K562 (cell line): ENCODE measurements around the gene PALLD. TPM values are rescaled to one million over a fixed set of nuclear protein-coding genes. Genes with fewer than 3 reads are reported as not detected.

Experiments
- ATAC-seq: fragments of 200-7000 bp; cut with Tn5 transposase; 3 replicates; pipeline ENCODE4 v1.9.1; 2020; ENCODE audit warnings: moderate library complexity
- BruUV-seq: library from RNA; stranded (reverse); fragments of 400-500 nt; replicated peaks from 2 replicates; lab custom pipeline; 2021; lab: Mats Ljungman, UMichigan
- CTCF ChIA-PET: fragments of 300-600 bp; formaldehyde crosslinking; extraction: SDS; loops from one replicate; lab custom pipeline; 2021; ENCODE audit warnings: low intra/inter-chr PET ratio; lab: Yijun Ruan, JAX
- POLR2A ChIA-PET: fragments of 300-600, 350-650 bp; sonication (Branson Sonifier 250); formaldehyde crosslinking; extraction: SDS; loops from one replicate; lab custom pipeline; 2021; ENCODE audit warnings: antibody characterized with exemption, inconsistent platforms; lab: Yijun Ruan, JAX
- DNase-seq, 4 experiments: peaks; one replicate each; pipeline versions ENCODE4 v3.0.0 to v3.0.0-alpha.2; 2011 to 2018; ENCODE audit warnings: low spot score in 3 of 4, mixed read lengths in 3 of 4; ENCODE audit errors: extremely low read depth in 1 of 4
- FAIRE-seq: peaks from 2 replicates; lab custom pipeline; 2011; peaks lifted over from hg19 to GRCh38; lab: Jason Lieb, UNC
- H2AFZ ChIP-seq: 2 replicates; pipeline ENCODE4 v1.6.0; 2011; ENCODE audit warnings: low read depth, low read length, control low read depth, inconsistent platforms
- H3K27ac ChIP-seq: fragments of 200-600 bp; 3 replicates; pipeline ENCODE4 v1.8.0; 2011; ENCODE audit warnings: low read depth, mild to moderate bottlenecking, control low read depth, inconsistent platforms, low read length, moderate library complexity, mixed read lengths; ENCODE audit errors: extremely low read depth
- H3K27me3 ChIP-seq, 2 experiments: fragments of 300-600 bp in 1 of 2; 2 replicates in 1 of 2; 3 replicates in 1 of 2; pipeline versions ENCODE4 v1.6.0 to v1.8.0; 2011; ENCODE audit warnings: inconsistent platforms in 2 of 2, low read length in 2 of 2, mild to moderate bottlenecking in 1 of 2, mixed read lengths in 1 of 2, moderate library complexity in 1 of 2; ENCODE audit not compliant: control insufficient read depth in 2 of 2, insufficient read depth in 2 of 2
- H3K36me3 ChIP-seq: fragments of 300-600 bp; 3 replicates; pipeline ENCODE4 v1.8.0; 2011; ENCODE audit warnings: mild to moderate bottlenecking, low read length, inconsistent platforms; ENCODE audit not compliant: control insufficient read depth, insufficient read depth
- H3K4me1 ChIP-seq, 2 experiments: fragments of 200-600 bp in 1 of 2; replicated peaks in 1 of 2; 2 replicates in 1 of 2; 3 replicates in 1 of 2; pipeline versions ENCODE4 v1.5.1 to v1.8.0; 2011; ENCODE audit warnings: inconsistent platforms in 2 of 2, low read length in 2 of 2, mild to moderate bottlenecking in 1 of 2, mixed read lengths in 1 of 2, moderate library complexity in 1 of 2; ENCODE audit not compliant: control insufficient read depth in 2 of 2, insufficient read depth in 2 of 2
- H3K4me2 ChIP-seq: 2 replicates; pipeline ENCODE4 v1.6.1; 2011; ENCODE audit warnings: low read length, control low read depth, inconsistent platforms, mixed read lengths; ENCODE audit not compliant: insufficient read depth
- H3K4me3 ChIP-seq: fragments of 200-600 bp; sonication (generic), shearing (Covaris generic); 2 replicates; pipeline ENCODE4 v1.5.1; 2016; ENCODE audit warnings: control low read depth, inconsistent platforms
- H3K79me2 ChIP-seq: fragments of 200-600 bp; 3 replicates; pipeline ENCODE4 v1.8.0; 2011; ENCODE audit warnings: low read length, inconsistent platforms; ENCODE audit not compliant: control insufficient read depth, insufficient read depth
- H3K9ac ChIP-seq, 2 experiments: 2 replicates each; pipeline versions ENCODE4 v1.6.0 to v1.6.1; 2011; ENCODE audit warnings: low read depth in 2 of 2, low read length in 2 of 2, control low read depth in 1 of 2, inconsistent platforms in 1 of 2, mild to moderate bottlenecking in 1 of 2, mixed read lengths in 1 of 2; ENCODE audit not compliant: insufficient read depth in 1 of 2
- H3K9me1 ChIP-seq: one replicate; pipeline ENCODE4 v1.6.0; 2011; ENCODE audit warnings: inconsistent platforms, mild to moderate bottlenecking, low read length, moderate library complexity; ENCODE audit not compliant: control insufficient read depth, insufficient read depth
- H3K9me3 ChIP-seq: replicated peaks from 2 replicates; pipeline ENCODE4 v1.5.1; 2011; ENCODE audit warnings: low read depth, low read length, inconsistent platforms; ENCODE audit not compliant: control insufficient read depth, insufficient read depth
- H4K20me1 ChIP-seq: replicated peaks from 2 replicates; pipeline ENCODE4 v1.6.1; 2011; ENCODE audit warnings: low read length, inconsistent platforms, mixed read lengths; ENCODE audit not compliant: control insufficient read depth, insufficient read depth
- CBX5 ChIP-seq: IDR thresholded peaks from 2 replicates; pipeline ENCODE4 v1.6.1; 2014; ENCODE audit warnings: low read depth, borderline replicate concordance
- FOXA3 ChIP-seq, 2 experiments: fragments of 450-650 bp in 1 of 2; sonication (generic) in 1 of 2; formaldehyde crosslinking; IDR thresholded peaks in 1 of 2; conservative IDR thresholded peaks in 1 of 2; 2 replicates each; pipeline versions ENCODE4 v1.4.0 to v1.8.0; 2020 to 2022; ENCODE audit warnings: mild to moderate bottlenecking in 2 of 2, missing genetic modification reagents in 1 of 2
- NCOR1 ChIP-seq: fragments of 450-650 bp; IDR thresholded peaks from 2 replicates; pipeline ENCODE4 v1.6.1; 2016; ENCODE audit warnings: mild to moderate bottlenecking, moderate library complexity
- POLR2B ChIP-seq: fragments of 450-650 bp; IDR thresholded peaks from 2 replicates; pipeline ENCODE4 v1.6.1; 2018; ENCODE audit warnings: low read depth; ENCODE audit not compliant: partially characterized antibody
- PRPF4 ChIP-seq: fragments of 200-400 bp; formaldehyde crosslinking; IDR thresholded peaks from one replicate; pipeline ENCODE4 v1.6.1; 2017; ENCODE audit warnings: low read length, low read depth, mild to moderate bottlenecking; ENCODE audit not compliant: insufficient read depth, poor library complexity, severe bottlenecking
- RCOR1 ChIP-seq, 2 experiments: IDR thresholded peaks; 2 replicates each; pipeline ENCODE4 v1.6.1; 2012; ENCODE audit warnings: low read depth in 2 of 2, low read length in 2 of 2, borderline replicate concordance in 1 of 2, improper control_type of control experiment in 1 of 2
- SNIP1 ChIP-seq: fragments of 450-650 bp; IDR thresholded peaks from 2 replicates; pipeline ENCODE4 v1.7.1; 2017; ENCODE audit warnings: low read depth, mild to moderate bottlenecking
- SPI1 ChIP-seq: IDR thresholded peaks from 2 replicates; pipeline ENCODE4 v1.6.1; 2011; ENCODE audit warnings: low read depth, low read length, control low read depth, borderline replicate concordance
- STAT5B ChIP-seq: fragments of 250-450 bp; sonication (Bioruptor Pico); IDR thresholded peaks from 2 replicates; pipeline ENCODE4 v1.8.0; 2021; ENCODE audit warnings: mild to moderate bottlenecking, inconsistent platforms
- ZBTB12 ChIP-seq: fragments of 250-450 bp; sonication (Bioruptor Pico); IDR thresholded peaks from 2 replicates; pipeline ENCODE4 v1.4.0; 2020
- ZBTB33 ChIP-seq: sonication (generic); formaldehyde crosslinking; IDR thresholded peaks from 2 replicates; pipeline ENCODE4 v1.8.1; 2023; ENCODE audit warnings: mild to moderate bottlenecking, missing genetic modification reagents
- ZEB2 ChIP-seq: fragments of 450-650 bp; IDR thresholded peaks from 2 replicates; pipeline ENCODE4 v1.6.1; 2016
- ZKSCAN3 ChIP-seq: fragments of 250-450 bp; sonication (Bioruptor Pico); IDR thresholded peaks from 2 replicates; pipeline ENCODE4 v1.4.0; 2020
- ZNF445 ChIP-seq: fragments of 250-450 bp; sonication (Bioruptor Pico); IDR thresholded peaks from 2 replicates; pipeline ENCODE4 v1.4.0; 2020; ENCODE audit warnings: low read depth, mild to moderate bottlenecking, moderate library complexity
- WGBS: fragments of 100-300 bp; shearing (Covaris generic); methylation state at CpG from one replicate; pipeline ENCODE4 v1.1.6; 2016; ENCODE audit warnings: low coverage, mixed read lengths; ENCODE audit not compliant: insufficient coverage; ENCODE audit errors: missing lambda C conversion rate; 5-methylcytosine and 5-hydroxymethylcytosine counted together
- in situ Hi-C: fragments of 300-500 bp; cut with MboI; formaldehyde crosslinking; loops from 4 replicates; pipeline ENCODE4 v1.15.0; 2018; ENCODE audit warnings: inconsistent platforms, mixed read lengths
- intact Hi-C: fragments of 100-400 bp; cut with micrococcal nuclease; formaldehyde crosslinking; loops from 2 replicates; pipeline ENCODE4 v1.14.2; 2022
- polyA plus RNA-seq, 8 experiments: library from polyadenylated mRNA; depleted of rRNA in 4 of 8; stranded (reverse) in 5 of 8; unstranded in 3 of 8; fragments of >200 nt; fragmentation: Nextera tagmentation in 2 of 8; fragmentation: Illumina TruSeq in 1 of 8; extraction: Ambion mirVana in 2 of 8; extraction: Trizol in 1 of 8; gene quantifications; 2 replicates each; pipeline versions ENCODE4 v1.2.1 to v1.2.3, GENCODE V29; 2011 to 2014; ENCODE audit warnings: inconsistent platforms in 1 of 8, missing spikeins in 1 of 8
- total RNA-seq, 7 experiments: library from RNA; depleted of rRNA in 6 of 7; stranded (reverse); fragments of >200 nt in 6 of 7; fragmentation: Illumina TruSeq in 2 of 7; extraction: Trizol in 2 of 7; gene quantifications; 2 replicates each; pipeline versions ENCODE4 v1.2.1 to v1.2.3, GENCODE V29; 2011 to 2021; ENCODE audit warnings: low replicate concordance in 1 of 7

Gene PALLD
- total and polyA plus RNA-seq, 9 of the 15 experiments (the other 6 are each of a cell fraction or from before 2014, with no cell fraction given), result 0.01 to 0.35 (median 0.06) TPM; not detected in 3

- no peaks in the 10 kb centered on the region for H3K4me1 ChIP-seq
- no TSS peak for BruUV-seq
- no peak overlapping the region for H3K4me2 ChIP-seq
- H3K27me3 ChIP-seq, result no peaks in the 10 kb centered on the region
- no peaks in the 10 kb centered on the region for H3K9me3 ChIP-seq
- no peak overlapping the region for H3K9ac ChIP-seq
- H3K79me2 ChIP-seq, result no peaks in the 10 kb centered on the region
- intact Hi-C loops (no loop called here), in situ Hi-C loops (no loop called here)
- ChIA-PET CTCF (no interaction called here), POLR2A (no interaction called here)
- H3K4me3 ChIP-seq, result no peak overlapping the region
- ATAC-seq (no peak), FAIRE-seq (no peak), DNase-seq (no peak)
- H2AFZ ChIP-seq, result no peak overlapping the region
- H3K36me3 ChIP-seq, result no peaks in the 10 kb centered on the region
- H4K20me1 ChIP-seq, result no peaks in the 10 kb centered on the region
- no peak overlapping the region for H3K27ac ChIP-seq
- TF ChIP-seq CBX5 (no peak), SPI1 (peak; percentile 81)
- 2% methylated on average over 8 of the region's 8 CpGs for WGBS
- no peaks in the 10 kb centered on the region for H3K9me1 ChIP-seq
These were observed 188.4 kb downstream of the PALLD start for GRCh38 chr4:168685136-168685809.

- no peaks in the 10 kb centered on the region for H4K20me1 ChIP-seq
- no peaks in the 10 kb centered on the region for H3K4me1 ChIP-seq
- in situ Hi-C loops (no loop called here), intact Hi-C loops (no loop called here)
- ATAC-seq, result no peak
- no peak overlapping the region for H3K9ac ChIP-seq
- H2AFZ ChIP-seq, result no peak overlapping the region
- H3K4me3 ChIP-seq, result no peak overlapping the region
- TF ChIP-seq NCOR1 (no peak), ZBTB12 (CRISPR knock-in tag) (no peak), RCOR1 (IDR thresholded peaks at IDR 0.05; ENCODE audit: borderline replicate concordance in 1 of 2, low read depth in 2 of 2, low read length in 2 of 2) (no peak), POLR2B (no peak), SNIP1 (no peak), ZEB2 (no peak), STAT5B (CRISPR knock-in tag) (no peak), ZKSCAN3 (CRISPR knock-in tag) (no peak), FOXA3 (CRISPR knock-in tag; conservative IDR thresholded peaks at IDR 0.05 in 1 of 2, IDR thresholded peaks at IDR 0.05 in 1 of 2) (no peak), ZBTB33 (CRISPR knock-in tag) (no peak), ZNF445 (no peak), PRPF4 (no peak)
- no peak for DNase-seq
- H3K9me1 ChIP-seq, result no peaks in the 10 kb centered on the region
- H3K79me2 ChIP-seq, result no peaks in the 10 kb centered on the region
- ChIA-PET CTCF (no interaction called here), POLR2A (no interaction called here)
- H3K27ac ChIP-seq, result no peak overlapping the region
- FAIRE-seq, result no peak
- H3K4me2 ChIP-seq, result no peak overlapping the region
- no peaks in the 10 kb centered on the region for H3K36me3 ChIP-seq
- no peaks in the 10 kb centered on the region for H3K9me3 ChIP-seq
- no peaks in the 10 kb centered on the region; a peak in 1 of 5 replicates for H3K27me3 ChIP-seq
- BruUV-seq, result no TSS peak
- whole genome bisulfite sequencing, result 0% methylated on average over 3 of the region's 3 CpGs
These were observed 191.7 kb downstream of the PALLD start for GRCh38 chr4:168688584-168688983.
